Neural progenitor cell (in vitro differentiated cells): ENCODE measurements around the gene RNF220. TPM values are rescaled to one million over a fixed set of nuclear protein-coding genes. Genes with fewer than 3 reads are reported as not detected.
"Not testable (repeated sequence)": the region's sequence is repeated elsewhere in the genome, so short reads cannot be mapped to it uniquely, and the experiment has no call there.

ENCODE experiments used
- DNase-seq: peaks from one replicate; pipeline ENCODE4 v3.0.0-alpha.2; 2016; ENCODE audit warnings: low spot score
- H2AFZ ChIP-seq: fragments of 200-600 bp; sonication (generic); replicated peaks from 2 replicates; pipeline ENCODE4 v1.6.1; 2016; ENCODE audit warnings: antibody characterized with exemption
- H3F3A ChIP-seq: fragments of 200-600 bp; sonication (generic); 2 replicates; pipeline ENCODE4 v1.6.1; 2016; ENCODE audit warnings: antibody characterized with exemption, low read depth
- H3K27ac ChIP-seq: fragments of 200-600 bp; sonication (generic); 2 replicates; pipeline ENCODE4 v1.5.1; 2016; ENCODE audit warnings: mild to moderate bottlenecking
- H3K27me3 ChIP-seq: fragments of 200-600 bp; sonication (generic); 2 replicates; pipeline ENCODE4 v1.6.1; 2016; ENCODE audit warnings: mild to moderate bottlenecking, moderate library complexity
- H3K36me3 ChIP-seq: fragments of 200-600 bp; sonication (generic); 2 replicates; pipeline ENCODE4 v1.5.1; 2016
- H3K4me1 ChIP-seq: fragments of 200-600 bp; sonication (generic); 2 replicates; pipeline ENCODE4 v1.6.1; 2016; ENCODE audit warnings: mixed run types
- H3K4me2 ChIP-seq: fragments of 200-600 bp; sonication (generic); 2 replicates; pipeline ENCODE4 v1.6.1; 2016
- H3K4me3 ChIP-seq: fragments of 200-600 bp; sonication (generic); 2 replicates; pipeline ENCODE4 v1.5.1; 2016
- H3K79me2 ChIP-seq: fragments of 200-600 bp; sonication (generic); 2 replicates; pipeline ENCODE4 v1.6.1; 2016; ENCODE audit warnings: low read depth
- H3K9ac ChIP-seq: fragments of 200-600 bp; sonication (generic); 2 replicates; pipeline ENCODE4 v1.6.1; 2016
- H3K9me3 ChIP-seq: fragments of 200-600 bp; sonication (generic); 2 replicates; pipeline ENCODE4 v1.5.1; 2016; ENCODE audit warnings: low read depth
- H4K20me1 ChIP-seq: fragments of 200-600 bp; sonication (generic); 2 replicates; pipeline ENCODE4 v1.6.1; 2016; ENCODE audit warnings: low read depth
- H3K27ac Mint-ChIP-seq: 3 replicates; pipeline ENCODE4 v1.8.0; 2021; ENCODE audit warnings: mixed read lengths
- H3K27me3 Mint-ChIP-seq: 2 replicates; pipeline ENCODE4 v1.8.0; 2022; ENCODE audit warnings: low read depth, mild to moderate bottlenecking, inconsistent platforms, moderate library complexity, mixed read lengths; ENCODE audit not compliant: insufficient read depth
- H3K36me3 Mint-ChIP-seq: 3 replicates; pipeline ENCODE4 v1.8.0; 2021; ENCODE audit warnings: mixed read lengths
- H3K4me1 Mint-ChIP-seq: 3 replicates; pipeline ENCODE4 v1.8.0; 2021; ENCODE audit warnings: mixed read lengths
- H3K4me3 Mint-ChIP-seq: 3 replicates; pipeline ENCODE4 v1.8.0; 2021; ENCODE audit warnings: mild to moderate bottlenecking, moderate library complexity, mixed read lengths
- H3K9me3 Mint-ChIP-seq: 3 replicates; pipeline ENCODE4 v1.8.0; 2020; ENCODE audit warnings: mixed read lengths
- EZH2 ChIP-seq: fragments of 200-600 bp; sonication (generic); IDR thresholded peaks from 2 replicates; pipeline ENCODE4 v1.6.1; 2017; ENCODE audit warnings: antibody characterized with exemption, mild to moderate bottlenecking, moderate library complexity
- EZH2phosphoT487 ChIP-seq: fragments of 200-600 bp; sonication (generic); IDR thresholded peaks from 2 replicates; pipeline ENCODE4 v1.6.1; 2017; ENCODE audit warnings: antibody characterized with exemption
- total RNA-seq: library from RNA; depleted of rRNA; stranded (reverse); fragments of >200 nt; gene quantifications from 2 replicates; pipeline ENCODE4 v1.2.3, GENCODE V29; 2015; ENCODE audit warnings: low replicate concordance
- TF ChIP-seq, protein P1 (sequence below): fragments of 200-600 bp; sonication (generic); IDR thresholded peaks from 2 replicates; pipeline ENCODE4 v1.5.1; 2017; ENCODE audit warnings: antibody characterized with exemption, mild to moderate bottlenecking

Gene RNF220
- total RNA-seq, 1 donor from 2014 or later: 93.8 TPM

DNA sequence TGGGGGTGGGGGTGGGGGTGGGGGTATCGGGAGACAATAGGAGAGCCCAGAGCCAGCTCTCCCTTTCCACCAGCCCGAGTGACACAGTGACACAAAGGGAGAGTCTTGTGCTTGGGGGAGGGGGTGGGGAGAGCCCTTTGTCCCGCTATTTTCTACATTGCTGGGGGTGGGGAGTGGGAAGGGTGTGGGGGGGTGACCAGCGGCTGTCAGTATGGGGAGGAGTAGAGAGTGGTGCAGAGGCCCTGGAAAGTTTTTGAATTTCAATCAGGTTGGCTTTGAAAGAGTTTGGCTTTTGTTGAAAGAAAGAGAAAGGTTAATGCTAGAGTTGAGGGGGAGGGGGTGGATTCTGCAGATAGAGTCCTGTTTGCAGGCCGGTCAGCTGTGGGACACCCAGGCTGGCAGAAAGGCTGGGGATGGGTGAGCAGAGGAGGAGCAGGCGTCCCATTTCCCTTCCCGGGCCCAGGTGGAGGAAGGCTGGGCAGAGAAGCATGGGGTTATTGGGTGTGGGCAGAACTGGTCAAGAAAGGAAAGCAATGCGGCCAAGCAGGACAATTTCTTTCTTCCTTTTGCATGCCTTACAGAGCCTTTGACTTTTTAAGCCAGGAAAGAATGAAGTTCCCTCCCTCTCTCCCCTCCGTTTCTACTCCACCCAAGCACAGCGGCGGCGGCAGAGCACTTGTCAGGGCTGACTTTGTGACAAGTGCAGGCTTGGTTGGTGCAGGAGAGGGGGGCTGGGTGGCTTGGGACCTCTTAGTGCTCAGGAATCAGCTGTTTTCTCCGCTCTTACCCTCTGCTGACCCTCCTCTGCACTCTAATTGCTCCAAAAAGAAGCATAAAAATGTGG, 96.2 kb downstream of the RNF220 start:
- Mint-ChIP-seq H3K27ac (peak overlapping the region; percentile 74), H3K9me3 (no peaks in the 10 kb centered on the region), H3K27me3 (peaks cover 34% of the 10 kb centered on the region), H3K4me3 (peak overlapping the region; percentile 80), H3K4me1 (peaks cover 38% of the 10 kb centered on the region), H3K36me3 (no peaks in the 10 kb centered on the region)
- Histone ChIP-seq H3K36me3 (no peaks in the 10 kb centered on the region), H3K9me3 (no peaks in the 10 kb centered on the region), H3K27ac (no peak overlapping the region), H3K4me1 (peaks cover 39% of the 10 kb centered on the region), H2AFZ (no peak overlapping the region), H3K27me3 (peaks cover 100% of the 10 kb centered on the region), H3F3A (peaks cover 53% of the 10 kb centered on the region), H3K4me2 (peak overlapping the region; percentile 80), H3K4me3 (peak overlapping the region; percentile 34), H4K20me1 (peaks cover 56% of the 10 kb centered on the region), H3K79me2 (no peaks in the 10 kb centered on the region), H3K9ac (no peak overlapping the region)
- DNase-seq: peak; percentile 73
- TF ChIP-seq EZH2 (no peak), EZH2phosphoT487 (no peak)
- TF ChIP-seq, protein P1, sequence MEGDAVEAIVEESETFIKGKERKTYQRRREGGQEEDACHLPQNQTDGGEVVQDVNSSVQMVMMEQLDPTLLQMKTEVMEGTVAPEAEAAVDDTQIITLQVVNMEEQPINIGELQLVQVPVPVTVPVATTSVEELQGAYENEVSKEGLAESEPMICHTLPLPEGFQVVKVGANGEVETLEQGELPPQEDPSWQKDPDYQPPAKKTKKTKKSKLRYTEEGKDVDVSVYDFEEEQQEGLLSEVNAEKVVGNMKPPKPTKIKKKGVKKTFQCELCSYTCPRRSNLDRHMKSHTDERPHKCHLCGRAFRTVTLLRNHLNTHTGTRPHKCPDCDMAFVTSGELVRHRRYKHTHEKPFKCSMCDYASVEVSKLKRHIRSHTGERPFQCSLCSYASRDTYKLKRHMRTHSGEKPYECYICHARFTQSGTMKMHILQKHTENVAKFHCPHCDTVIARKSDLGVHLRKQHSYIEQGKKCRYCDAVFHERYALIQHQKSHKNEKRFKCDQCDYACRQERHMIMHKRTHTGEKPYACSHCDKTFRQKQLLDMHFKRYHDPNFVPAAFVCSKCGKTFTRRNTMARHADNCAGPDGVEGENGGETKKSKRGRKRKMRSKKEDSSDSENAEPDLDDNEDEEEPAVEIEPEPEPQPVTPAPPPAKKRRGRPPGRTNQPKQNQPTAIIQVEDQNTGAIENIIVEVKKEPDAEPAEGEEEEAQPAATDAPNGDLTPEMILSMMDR: no peak

DNA sequence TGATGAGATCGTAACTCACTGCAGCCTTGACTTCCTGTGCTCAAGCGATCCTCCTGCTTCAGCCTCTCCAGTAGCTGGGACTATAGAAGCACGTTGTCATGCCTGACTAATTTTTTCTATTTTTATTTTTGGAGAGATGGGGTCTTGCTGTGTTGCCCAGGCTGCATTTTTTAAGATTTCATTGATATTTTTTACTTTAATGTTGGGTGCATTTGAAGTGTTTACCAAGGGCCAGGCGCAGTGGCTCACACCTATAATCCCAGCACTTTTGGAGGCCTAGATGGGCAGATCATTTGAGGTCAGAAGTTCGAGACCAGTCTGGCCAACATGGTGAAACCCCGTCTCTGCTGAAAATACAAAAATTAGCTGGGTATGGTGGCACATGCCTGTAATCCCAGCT, 97.8 kb downstream of the RNF220 start:
- H3K36me3 ChIP-seq, H3K27ac Mint-ChIP-seq, H3K9me3 Mint-ChIP-seq, H2AFZ ChIP-seq, H3K4me2 ChIP-seq, DNase-seq, H3K9me3 ChIP-seq, H3K9ac ChIP-seq, H3K36me3 Mint-ChIP-seq, H3K27ac ChIP-seq, H3K4me3 Mint-ChIP-seq, H3K79me2 ChIP-seq, H3K4me3 ChIP-seq: not testable (repeated sequence)
- peaks cover 100% of the 10 kb centered on the region for H3K27me3 ChIP-seq
- H3F3A ChIP-seq: peaks cover 68% of the 10 kb centered on the region
- H4K20me1 ChIP-seq: peaks cover 71% of the 10 kb centered on the region
- peaks cover 52% of the 10 kb centered on the region for H3K4me1 ChIP-seq
- H3K4me1 Mint-ChIP-seq: peaks cover 53% of the 10 kb centered on the region
- peaks cover 43% of the 10 kb centered on the region for H3K27me3 Mint-ChIP-seq

DNA sequence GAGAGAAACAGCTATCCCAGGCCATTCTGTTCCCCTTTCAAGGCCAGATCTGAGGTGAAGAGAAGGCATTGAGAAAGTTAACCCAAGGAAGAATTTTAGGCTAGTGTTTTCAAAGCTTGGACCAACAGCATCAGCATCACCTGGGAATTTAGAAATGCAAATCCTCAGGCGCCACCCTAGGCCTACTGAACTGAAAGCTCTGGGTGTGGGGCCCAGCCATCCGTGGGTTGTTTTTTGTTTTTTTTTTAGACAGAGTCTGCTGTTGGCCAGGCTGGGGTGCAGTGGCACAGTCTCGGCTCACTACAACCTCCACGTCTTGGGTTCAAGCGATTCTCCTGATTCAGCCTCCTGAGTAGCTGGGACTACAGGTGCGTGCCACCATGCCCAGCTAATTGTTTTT, 98.6 kb downstream of the RNF220 start:
- Histone ChIP-seq H3K79me2 (no peaks in the 10 kb centered on the region), H2AFZ (no peak overlapping the region), H3K4me1 (peaks cover 55% of the 10 kb centered on the region), H3K36me3 (no peaks in the 10 kb centered on the region), H3K9me3 (no peaks in the 10 kb centered on the region), H3K9ac (no peak overlapping the region), H4K20me1 (peaks cover 79% of the 10 kb centered on the region), H3K27ac (no peak overlapping the region), H3K4me2 (no peak overlapping the region), H3K27me3 (peaks cover 100% of the 10 kb centered on the region), H3F3A (peaks cover 76% of the 10 kb centered on the region), H3K4me3 (no peak overlapping the region)
- TF ChIP-seq EZH2phosphoT487 (no peak), EZH2 (peak; percentile 15)
- no peaks in the 10 kb centered on the region for H3K36me3 Mint-ChIP-seq
- H3K27me3 Mint-ChIP-seq: peaks cover 50% of the 10 kb centered on the region
- DNase-seq: no peak
- H3K27ac Mint-ChIP-seq: no peak overlapping the region
- no peak overlapping the region for H3K4me3 Mint-ChIP-seq
- peaks cover 61% of the 10 kb centered on the region for H3K4me1 Mint-ChIP-seq
- H3K9me3 Mint-ChIP-seq: no peaks in the 10 kb centered on the region

DNA sequence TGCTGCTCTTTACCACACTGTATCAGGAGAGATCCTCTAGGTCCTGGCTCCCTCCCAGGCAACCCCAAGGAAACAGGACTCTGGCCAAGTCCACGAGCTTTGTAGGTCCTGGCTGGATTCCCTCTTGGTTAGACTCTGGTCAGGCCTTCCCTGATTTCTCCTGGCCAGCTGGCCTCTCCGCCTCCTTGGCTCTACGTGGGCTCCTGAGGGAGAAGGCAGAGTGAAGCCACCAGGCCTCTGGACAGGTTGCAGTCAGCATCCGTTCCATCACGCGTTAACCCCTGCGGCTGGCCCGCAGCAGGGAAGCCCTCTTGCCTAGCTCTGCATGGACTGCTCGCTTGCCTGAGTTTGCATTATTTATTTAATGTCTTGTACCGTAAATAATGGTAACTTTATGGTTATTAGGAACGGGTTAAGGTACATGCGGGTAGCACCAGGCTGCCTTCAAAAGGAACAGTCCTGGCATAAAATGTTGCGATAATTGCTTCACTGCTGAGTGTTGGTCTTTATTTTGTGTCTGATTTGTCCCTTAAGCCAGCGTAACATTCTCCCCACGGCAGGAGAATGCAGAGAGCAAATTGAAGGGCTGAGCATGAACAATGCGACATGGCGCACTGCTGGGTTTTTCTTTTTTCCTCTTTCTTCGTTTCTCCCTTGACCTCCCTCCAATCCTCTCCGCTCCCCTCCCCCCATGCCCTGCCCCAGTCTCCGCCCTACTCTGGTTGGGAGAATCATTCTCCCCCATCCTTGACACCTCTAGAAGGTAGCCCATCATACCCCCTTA, 100.3 kb downstream of the RNF220 start:
- peak; percentile 66 for DNase-seq
- Histone ChIP-seq H3K9me3 (no peaks in the 10 kb centered on the region), H3F3A (peaks cover 71% of the 10 kb centered on the region), H3K4me2 (peak overlapping the region; percentile 62), H3K4me3 (no peak overlapping the region), H4K20me1 (peaks cover 82% of the 10 kb centered on the region), H2AFZ (no peak overlapping the region), H3K79me2 (no peaks in the 10 kb centered on the region), H3K27me3 (peaks cover 100% of the 10 kb centered on the region), H3K27ac (no peak overlapping the region), H3K4me1 (peaks cover 48% of the 10 kb centered on the region), H3K9ac (no peak overlapping the region), H3K36me3 (no peaks in the 10 kb centered on the region)
- peak overlapping the region; percentile 38 for H3K27ac Mint-ChIP-seq
- peak; percentile 40 for TF ChIP-seq EZH2phosphoT487
- TF ChIP-seq, protein P1: no peak
- H3K4me1 Mint-ChIP-seq: peaks cover 67% of the 10 kb centered on the region
- H3K36me3 Mint-ChIP-seq: no peaks in the 10 kb centered on the region
- no peaks in the 10 kb centered on the region for H3K9me3 Mint-ChIP-seq
- H3K27me3 Mint-ChIP-seq: peaks cover 63% of the 10 kb centered on the region
- H3K4me3 Mint-ChIP-seq: peak overlapping the region; percentile 63
